Fibroblast of lung (primary cell): Measurements from ENCODE around the gene HTR3E. TPM values are rescaled to one million over a fixed set of nuclear protein-coding genes. Genes with fewer than 3 reads are reported as not detected.

ENCODE experiments used
- DNase-seq, 2 donors: peaks; one replicate each; pipeline versions ENCODE4 v3.0.0 to v3.0.0-alpha.2; 2010; ENCODE audit warnings: low read depth in 2 of 2
- H2AFZ ChIP-seq: 2 replicates; pipeline ENCODE4 v1.5.1; 2012; ENCODE audit warnings: low read length, control low read depth, inconsistent platforms
- H3K27ac ChIP-seq: 2 replicates; pipeline ENCODE4 v1.5.1; 2011; ENCODE audit warnings: low read length, control low read depth; ENCODE audit not compliant: insufficient read depth
- H3K27me3 ChIP-seq: 2 replicates; pipeline ENCODE4 v1.5.1; 2011; ENCODE audit warnings: mild to moderate bottlenecking, low read length; ENCODE audit not compliant: control insufficient read depth, insufficient read depth
- H3K36me3 ChIP-seq: 2 replicates; pipeline ENCODE4 v1.5.1; 2011; ENCODE audit warnings: low read length; ENCODE audit not compliant: control insufficient read depth, insufficient read depth
- H3K4me1 ChIP-seq: 2 replicates; pipeline ENCODE4 v1.5.1; 2011; ENCODE audit warnings: low read length; ENCODE audit not compliant: control insufficient read depth, insufficient read depth; ENCODE audit errors: extremely low read depth
- H3K4me2 ChIP-seq: 2 replicates; pipeline ENCODE4 v1.5.1; 2011; ENCODE audit warnings: low read length, control low read depth; ENCODE audit not compliant: insufficient read depth; ENCODE audit errors: extremely low read depth
- H3K4me3 ChIP-seq, 4 experiments: fragments of 200-600 bp in 1 of 4; sonication (generic) in 1 of 4; replicated peaks in 1 of 4; 2 replicates each; pipeline ENCODE4 v1.5.1; 2011 to 2016; ENCODE audit warnings: low read length in 4 of 4, low read depth in 3 of 4, mild to moderate bottlenecking in 3 of 4, control low read depth in 2 of 4, inconsistent platforms in 1 of 4, mixed read lengths in 1 of 4; ENCODE audit not compliant: insufficient read depth in 1 of 4; ENCODE audit errors: control extremely low read depth in 1 of 4
- H3K79me2 ChIP-seq: 2 replicates; pipeline ENCODE4 v1.5.1; 2012; ENCODE audit warnings: mild to moderate bottlenecking, low read length, inconsistent platforms; ENCODE audit not compliant: control insufficient read depth, insufficient read depth
- H3K9ac ChIP-seq: 2 replicates; pipeline ENCODE4 v1.5.1; 2011; ENCODE audit warnings: mild to moderate bottlenecking, low read length, control low read depth; ENCODE audit not compliant: insufficient read depth
- H3K9me3 ChIP-seq: 2 replicates; pipeline ENCODE4 v1.5.1; 2012; ENCODE audit warnings: low read depth, low read length; ENCODE audit not compliant: control insufficient read depth, insufficient read depth
- H4K20me1 ChIP-seq: 2 replicates; pipeline ENCODE4 v1.5.1; 2011; ENCODE audit warnings: low read length; ENCODE audit not compliant: control insufficient read depth, insufficient read depth; ENCODE audit errors: extremely low read depth
- CTCF ChIP-seq, 2 donors: IDR thresholded peaks in 1 of 2; conservative IDR thresholded peaks in 1 of 2; 1 replicate in 1 of 2; 2 replicates in 1 of 2; pipeline ENCODE4 v1.5.1; 2011 to 2012; ENCODE audit warnings: low read length in 2 of 2, control low read depth in 1 of 2, inconsistent platforms in 1 of 2, low read depth in 1 of 2, mild to moderate bottlenecking in 1 of 2
- EZH2 ChIP-seq: IDR thresholded peaks from 2 replicates; pipeline ENCODE4 v1.5.1; 2012; ENCODE audit warnings: low read length, control low read depth, mild to moderate bottlenecking; ENCODE audit errors: missing control alignments
- polyA minus RNA-seq: library from RNA; depleted of rRNA, polyadenylated mRNA; stranded (reverse); fragments of >200 nt; gene quantifications from 2 replicates; pipeline ENCODE4 v1.2.3, GENCODE V29; 2011; ENCODE audit warnings: low replicate concordance
- polyA plus RNA-seq, 2 donors: library from polyadenylated mRNA; depleted of rRNA in 1 of 2; stranded (reverse) in 1 of 2; unstranded in 1 of 2; fragments of >200 nt; gene quantifications; 2 replicates each; pipeline ENCODE4 v1.2.1, GENCODE V29; 2011 to 2012; ENCODE audit warnings: missing spikeins in 1 of 2
- total RNA-seq: library from RNA; depleted of rRNA; stranded (reverse); fragments of >200 nt; gene quantifications from 2 replicates; pipeline ENCODE4 v1.2.1, GENCODE V29; 2014

The HTR3E gene
- total RNA-seq (not detected in 2 replicates), polyA plus RNA-seq (not detected in 2 replicates), polyA minus RNA-seq (not detected in 2 replicates)
- polyA plus RNA-seq (2012), result not detected in 2 replicates

- H3K4me3 ChIP-seq, result no peak within 1 kb of the TSS
Measured at GRCh38 chr3:184096811-184097383, at the start of gene HTR3E. Gene HTR3E, plus strand, starts transcription at chr3:184097064. Its CDS starts 466 bp downstream, at chr3:184097530.

GRCh38 chr3:184050217-184050847 lies 46.5 kb upstream of the HTR3E start:
- Histone ChIP-seq H3K4me3 (no peak overlapping the region), H3K36me3 (no peaks in the 10 kb centered on the region), H3K4me2 (no peak overlapping the region), H2AFZ (no peak overlapping the region), H3K9ac (no peak overlapping the region), H3K79me2 (no peaks in the 10 kb centered on the region), H3K9me3 (no peaks in the 10 kb centered on the region), H3K27me3 (peaks cover 2% of the 10 kb centered on the region), H4K20me1 (no peaks in the 10 kb centered on the region), H3K4me1 (no peaks in the 10 kb centered on the region), H3K27ac (no peak overlapping the region)
- no peak for DNase-seq
- TF ChIP-seq EZH2, result no peak
- no peak for TF ChIP-seq CTCF (conservative IDR thresholded peaks at IDR 0.05 in 1 of 2, IDR thresholded peaks at IDR 0.05 in 1 of 2; ENCODE audit: low read depth in 1 of 2, low read length in 2 of 2)

More at GRCh38 chr3:184096811-184097383, at the start of gene HTR3E:
- no peaks in the 10 kb centered on the region for H4K20me1 ChIP-seq
- H3K4me2 ChIP-seq, result no peak within 1 kb of the TSS
- H2AFZ ChIP-seq, result no peak within 1 kb of the TSS
- DNase-seq, result no peak
- no peak within 1 kb of the TSS for H3K9ac ChIP-seq
- no peaks in the 10 kb centered on the region for H3K79me2 ChIP-seq
- H3K36me3 ChIP-seq, result no peaks in the 10 kb centered on the region
- no peak within 1 kb of the TSS for H3K27ac ChIP-seq
- H3K27me3 ChIP-seq, result no peaks in the 10 kb centered on the region
- no peaks in the 10 kb centered on the region for H3K9me3 ChIP-seq
- no peaks in the 10 kb centered on the region for H3K4me1 ChIP-seq
- TF ChIP-seq EZH2, result no peak
- no peak for TF ChIP-seq CTCF (conservative IDR thresholded peaks at IDR 0.05 in 1 of 2, IDR thresholded peaks at IDR 0.05 in 1 of 2; ENCODE audit: low read depth in 1 of 2, low read length in 2 of 2)

- no peak within 1 kb of the TSS for H3K4me3 ChIP-seq
- peaks cover 2% of the 10 kb centered on the region for H3K27me3 ChIP-seq
- H3K79me2 ChIP-seq, result no peaks in the 10 kb centered on the region
- H3K4me2 ChIP-seq, result no peak within 1 kb of the TSS
- H3K36me3 ChIP-seq, result no peaks in the 10 kb centered on the region
- no peaks in the 10 kb centered on the region for H4K20me1 ChIP-seq
- no peak within 1 kb of the TSS for H3K9ac ChIP-seq
- H2AFZ ChIP-seq, result no peak within 1 kb of the TSS
- DNase-seq, result no peak
- H3K4me1 ChIP-seq, result no peaks in the 10 kb centered on the region
- no peak for TF ChIP-seq CTCF (conservative IDR thresholded peaks at IDR 0.05 in 1 of 2, IDR thresholded peaks at IDR 0.05 in 1 of 2; ENCODE audit: low read depth in 1 of 2, low read length in 2 of 2)
- no peak for TF ChIP-seq EZH2
- no peak within 1 kb of the TSS for H3K27ac ChIP-seq
- no peaks in the 10 kb centered on the region for H3K9me3 ChIP-seq
Measured at GRCh38 chr3:184052767-184053166, 44.1 kb upstream of the HTR3E start, which contains the start of gene HTR3C. Gene HTR3C, plus strand, starts transcription at chr3:184053047. Its CDS starts 34 bp downstream, at chr3:184053081.
